Fibroblast of lung (primary cell): ENCODE data around the gene NUP93. TPM values are rescaled to one million over a fixed set of nuclear protein-coding genes. Genes with fewer than 3 reads are reported as not detected.
A peak's percentile ranks its signal among the peaks of the same experiment; 100 is the strongest.

Source experiments
- DNase-seq, 2 donors: peaks; one replicate each; pipeline versions ENCODE4 v3.0.0 to v3.0.0-alpha.2; 2010; ENCODE audit warnings: low read depth in 2 of 2
- H2AFZ ChIP-seq: 2 replicates; pipeline ENCODE4 v1.5.1; 2012; ENCODE audit warnings: low read length, control low read depth, inconsistent platforms
- H3K27ac ChIP-seq: 2 replicates; pipeline ENCODE4 v1.5.1; 2011; ENCODE audit warnings: low read length, control low read depth; ENCODE audit not compliant: insufficient read depth
- H3K27me3 ChIP-seq: 2 replicates; pipeline ENCODE4 v1.5.1; 2011; ENCODE audit warnings: mild to moderate bottlenecking, low read length; ENCODE audit not compliant: control insufficient read depth, insufficient read depth
- H3K36me3 ChIP-seq: 2 replicates; pipeline ENCODE4 v1.5.1; 2011; ENCODE audit warnings: low read length; ENCODE audit not compliant: control insufficient read depth, insufficient read depth
- H3K4me1 ChIP-seq: 2 replicates; pipeline ENCODE4 v1.5.1; 2011; ENCODE audit warnings: low read length; ENCODE audit not compliant: control insufficient read depth, insufficient read depth; ENCODE audit errors: extremely low read depth
- H3K4me2 ChIP-seq: 2 replicates; pipeline ENCODE4 v1.5.1; 2011; ENCODE audit warnings: low read length, control low read depth; ENCODE audit not compliant: insufficient read depth; ENCODE audit errors: extremely low read depth
- H3K4me3 ChIP-seq, 4 experiments: fragments of 200-600 bp in 1 of 4; sonication (generic) in 1 of 4; replicated peaks in 1 of 4; 2 replicates each; pipeline ENCODE4 v1.5.1; 2011 to 2016; ENCODE audit warnings: low read length in 4 of 4, low read depth in 3 of 4, mild to moderate bottlenecking in 3 of 4, control low read depth in 2 of 4, inconsistent platforms in 1 of 4, mixed read lengths in 1 of 4; ENCODE audit not compliant: insufficient read depth in 1 of 4; ENCODE audit errors: control extremely low read depth in 1 of 4
- H3K79me2 ChIP-seq: 2 replicates; pipeline ENCODE4 v1.5.1; 2012; ENCODE audit warnings: mild to moderate bottlenecking, low read length, inconsistent platforms; ENCODE audit not compliant: control insufficient read depth, insufficient read depth
- H3K9ac ChIP-seq: 2 replicates; pipeline ENCODE4 v1.5.1; 2011; ENCODE audit warnings: mild to moderate bottlenecking, low read length, control low read depth; ENCODE audit not compliant: insufficient read depth
- H3K9me3 ChIP-seq: 2 replicates; pipeline ENCODE4 v1.5.1; 2012; ENCODE audit warnings: low read depth, low read length; ENCODE audit not compliant: control insufficient read depth, insufficient read depth
- H4K20me1 ChIP-seq: 2 replicates; pipeline ENCODE4 v1.5.1; 2011; ENCODE audit warnings: low read length; ENCODE audit not compliant: control insufficient read depth, insufficient read depth; ENCODE audit errors: extremely low read depth
- EZH2 ChIP-seq: IDR thresholded peaks from 2 replicates; pipeline ENCODE4 v1.5.1; 2012; ENCODE audit warnings: low read length, control low read depth, mild to moderate bottlenecking; ENCODE audit errors: missing control alignments
- polyA minus RNA-seq: library from RNA; depleted of rRNA, polyadenylated mRNA; stranded (reverse); fragments of >200 nt; gene quantifications from 2 replicates; pipeline ENCODE4 v1.2.3, GENCODE V29; 2011; ENCODE audit warnings: low replicate concordance
- polyA plus RNA-seq, 2 donors: library from polyadenylated mRNA; depleted of rRNA in 1 of 2; stranded (reverse) in 1 of 2; unstranded in 1 of 2; fragments of >200 nt; gene quantifications; 2 replicates each; pipeline ENCODE4 v1.2.1, GENCODE V29; 2011 to 2012; ENCODE audit warnings: missing spikeins in 1 of 2
- total RNA-seq: library from RNA; depleted of rRNA; stranded (reverse); fragments of >200 nt; gene quantifications from 2 replicates; pipeline ENCODE4 v1.2.1, GENCODE V29; 2014
- TF ChIP-seq, protein P1 (sequence below), 2 donors: IDR thresholded peaks in 1 of 2; conservative IDR thresholded peaks in 1 of 2; 1 replicate in 1 of 2; 2 replicates in 1 of 2; pipeline ENCODE4 v1.5.1; 2011 to 2012; ENCODE audit warnings: low read length in 2 of 2, control low read depth in 1 of 2, inconsistent platforms in 1 of 2, low read depth in 1 of 2, mild to moderate bottlenecking in 1 of 2

NUP93 gene
- 36.7 and 42.9 TPM in 2 replicates for total RNA-seq
- polyA plus RNA-seq, result 37.6 and 61.0 TPM in 2 replicates
- 45.6 and 75.7 TPM in 2 replicates for polyA plus RNA-seq (2012)
- 51.1 and 163 TPM in 2 replicates for polyA minus RNA-seq

DNA sequence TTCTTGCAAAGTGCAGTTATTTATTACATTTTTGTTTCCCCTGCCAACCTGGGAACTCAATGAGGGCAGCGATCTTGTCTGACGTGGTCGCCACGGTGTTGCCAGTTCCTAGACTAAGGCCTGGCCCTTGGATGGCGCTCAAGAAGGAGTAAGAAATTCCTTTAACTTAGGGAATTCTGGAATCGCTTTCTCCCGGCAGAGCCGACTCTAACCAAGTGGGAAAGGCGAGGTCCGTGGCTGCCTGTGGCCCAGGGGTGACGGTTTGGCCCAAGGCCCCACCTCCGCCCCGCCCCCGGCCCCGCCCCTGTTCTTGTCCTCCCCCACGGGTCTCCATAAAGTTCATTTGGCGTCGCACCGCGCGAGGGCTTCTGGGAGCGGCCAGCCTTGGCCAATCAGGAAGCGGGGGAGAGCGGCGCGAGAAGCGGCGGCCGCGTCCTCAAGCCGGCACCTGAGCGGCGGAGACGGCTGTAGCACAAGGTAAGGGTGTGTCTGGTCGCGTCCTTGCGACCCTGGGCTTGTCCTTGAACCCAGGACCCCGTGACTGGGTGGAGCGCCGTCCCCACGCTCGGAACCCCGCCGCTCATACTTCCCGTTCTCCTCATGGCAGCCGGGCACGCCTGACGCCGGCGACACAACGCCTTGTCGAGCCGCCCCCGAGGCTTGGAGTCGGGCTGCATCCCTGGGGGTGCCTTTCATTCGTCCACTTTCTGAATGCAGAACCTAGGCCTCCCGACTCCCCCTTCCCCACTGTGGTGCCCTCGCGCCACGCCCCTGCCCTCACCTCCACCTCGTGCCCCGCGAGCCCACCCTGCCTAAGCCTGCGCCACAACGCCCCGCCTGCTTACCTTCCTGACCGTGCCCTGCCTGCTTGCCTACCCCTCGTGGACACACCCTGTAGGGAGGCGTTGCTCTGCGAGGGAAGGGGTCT lies at the start of gene NUP93:
TSS of gene NUP93 (plus strand) at position 395 of the 928 bp plus-strand sequence. CDS start 18,119 bp downstream, outside the sequence.
- H3K4me2 ChIP-seq, result peak within 1 kb of the TSS; percentile 99
- H3K27me3 ChIP-seq, result no peaks in the 10 kb centered on the region
- no peak for TF ChIP-seq EZH2
- TF ChIP-seq, protein P1, sequence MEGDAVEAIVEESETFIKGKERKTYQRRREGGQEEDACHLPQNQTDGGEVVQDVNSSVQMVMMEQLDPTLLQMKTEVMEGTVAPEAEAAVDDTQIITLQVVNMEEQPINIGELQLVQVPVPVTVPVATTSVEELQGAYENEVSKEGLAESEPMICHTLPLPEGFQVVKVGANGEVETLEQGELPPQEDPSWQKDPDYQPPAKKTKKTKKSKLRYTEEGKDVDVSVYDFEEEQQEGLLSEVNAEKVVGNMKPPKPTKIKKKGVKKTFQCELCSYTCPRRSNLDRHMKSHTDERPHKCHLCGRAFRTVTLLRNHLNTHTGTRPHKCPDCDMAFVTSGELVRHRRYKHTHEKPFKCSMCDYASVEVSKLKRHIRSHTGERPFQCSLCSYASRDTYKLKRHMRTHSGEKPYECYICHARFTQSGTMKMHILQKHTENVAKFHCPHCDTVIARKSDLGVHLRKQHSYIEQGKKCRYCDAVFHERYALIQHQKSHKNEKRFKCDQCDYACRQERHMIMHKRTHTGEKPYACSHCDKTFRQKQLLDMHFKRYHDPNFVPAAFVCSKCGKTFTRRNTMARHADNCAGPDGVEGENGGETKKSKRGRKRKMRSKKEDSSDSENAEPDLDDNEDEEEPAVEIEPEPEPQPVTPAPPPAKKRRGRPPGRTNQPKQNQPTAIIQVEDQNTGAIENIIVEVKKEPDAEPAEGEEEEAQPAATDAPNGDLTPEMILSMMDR (conservative IDR thresholded peaks at IDR 0.05 in 1 of 2, IDR thresholded peaks at IDR 0.05 in 1 of 2; ENCODE audit: low read depth in 1 of 2, low read length in 2 of 2), result no peak
- peak within 1 kb of the TSS; percentile 90 for H3K9ac ChIP-seq
- peak within 1 kb of the TSS; percentile 87 to 96 (median 94) for H3K4me3 ChIP-seq
- no peaks in the 10 kb centered on the region for H4K20me1 ChIP-seq
- H3K27ac ChIP-seq, result peak within 1 kb of the TSS; percentile 93
- peak within 1 kb of the TSS; percentile 99 for H2AFZ ChIP-seq
- peaks cover 46% of the 10 kb centered on the region for H3K79me2 ChIP-seq
- H3K9me3 ChIP-seq, result no peaks in the 10 kb centered on the region
- no peaks in the 10 kb centered on the region for H3K36me3 ChIP-seq
- DNase-seq, result peak; percentile 91 to 92
- H3K4me1 ChIP-seq, result peaks cover 4% of the 10 kb centered on the region

DNA sequence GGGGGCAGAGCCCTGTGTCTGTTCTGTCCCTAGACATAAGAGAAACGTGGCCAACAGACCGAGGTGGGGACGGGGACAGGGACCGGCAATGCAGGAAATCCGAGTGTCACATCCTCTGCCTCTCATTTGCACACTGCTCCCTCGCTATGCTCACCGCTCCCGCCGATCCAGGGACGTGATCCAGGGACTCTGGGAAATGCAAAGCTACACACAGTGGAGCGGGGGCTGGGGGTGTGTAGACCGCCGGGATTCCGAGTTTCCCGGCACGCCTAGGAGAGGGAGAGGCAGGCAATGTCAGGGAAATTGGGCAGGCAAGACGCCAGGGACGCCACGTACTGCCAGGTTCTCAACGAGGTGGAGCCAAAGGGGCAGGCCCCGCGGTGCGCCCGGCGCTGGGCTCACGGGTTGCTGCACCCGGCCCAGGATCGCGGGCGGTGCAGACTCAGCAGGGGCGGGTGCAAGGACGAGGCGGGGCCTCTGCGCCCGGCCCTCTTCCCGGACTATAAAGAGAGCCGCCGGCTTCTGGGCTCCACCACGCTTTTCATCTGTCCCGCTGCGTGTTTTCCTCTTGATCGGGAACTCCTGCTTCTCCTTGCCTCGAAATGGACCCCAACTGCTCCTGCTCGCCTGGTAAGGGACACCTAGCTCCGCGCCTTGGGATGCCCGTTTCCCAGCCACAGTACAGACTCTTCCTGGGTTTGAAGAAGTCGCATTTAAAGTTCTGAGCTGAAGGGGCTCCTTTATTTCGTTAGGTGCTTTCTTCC lies 47.8 kb upstream of the NUP93 start, which contains the start of gene MT1X:
TSS of gene MT1X (plus strand) at position 532 of the 764 bp plus-strand sequence. CDS start at position 603, 71 bp downstream.
- H3K27ac ChIP-seq, result peak within 1 kb of the TSS; percentile 54
- H3K9me3 ChIP-seq, result no peaks in the 10 kb centered on the region
- H3K4me2 ChIP-seq, result peak within 1 kb of the TSS; percentile 95
- TF ChIP-seq, protein P1 (conservative IDR thresholded peaks at IDR 0.05 in 1 of 2, IDR thresholded peaks at IDR 0.05 in 1 of 2; ENCODE audit: low read depth in 1 of 2, low read length in 2 of 2), result no peak
- TF ChIP-seq EZH2, result no peak
- H3K4me3 ChIP-seq, result peak within 1 kb of the TSS; percentile 70 to 87 (median 72)
- peaks cover 4% of the 10 kb centered on the region for H3K4me1 ChIP-seq
- H2AFZ ChIP-seq, result peak within 1 kb of the TSS; percentile 88
- H4K20me1 ChIP-seq, result no peaks in the 10 kb centered on the region
- no peaks in the 10 kb centered on the region for H3K36me3 ChIP-seq
- peak; percentile 84 to 87 for DNase-seq
- H3K27me3 ChIP-seq, result no peaks in the 10 kb centered on the region
- no peaks in the 10 kb centered on the region for H3K79me2 ChIP-seq
- peak within 1 kb of the TSS; percentile 35 for H3K9ac ChIP-seq
